ENCODE data around the gene IL3.

The IL3 gene

DNA sequence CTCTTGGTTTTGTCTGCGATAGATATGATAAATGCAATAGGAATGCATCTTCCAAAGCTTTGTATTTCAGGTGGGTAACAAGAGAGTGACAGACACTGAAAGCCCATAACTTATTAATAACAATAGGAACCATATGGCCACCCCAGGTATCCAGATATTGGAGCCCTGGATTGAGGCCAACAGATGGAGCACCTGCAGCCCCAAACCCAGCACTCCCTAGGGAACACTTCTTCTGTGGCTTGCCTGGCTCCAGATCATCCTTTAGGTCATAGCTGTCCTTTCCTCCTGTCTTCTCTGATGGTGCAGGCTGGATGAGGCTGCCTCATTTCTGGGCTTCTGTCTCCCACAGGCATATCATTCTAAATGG lies 5.0 kb upstream of the IL3 start:
- Histone ChIP-seq H3K4me1 (ENCODE audit: control insufficient read depth in 1 of 2, insufficient read depth in 1 of 2, low read depth in 1 of 2, low read length in 1 of 2) (no peaks in the 10 kb centered on the region), H3K4me3 (ENCODE audit: low read depth in 1 of 2, low read length in 1 of 2) (no peak overlapping the region), H3K27me3 (peaks cover 6% of the 10 kb centered on the region), H3K27ac (no peak overlapping the region), H3K36me3 (no peaks in the 10 kb centered on the region), H3K9me3 (no peaks in the 10 kb centered on the region)
- no peak for TF ChIP-seq CTCF (IDR thresholded peaks at IDR 0.05)

DNA sequence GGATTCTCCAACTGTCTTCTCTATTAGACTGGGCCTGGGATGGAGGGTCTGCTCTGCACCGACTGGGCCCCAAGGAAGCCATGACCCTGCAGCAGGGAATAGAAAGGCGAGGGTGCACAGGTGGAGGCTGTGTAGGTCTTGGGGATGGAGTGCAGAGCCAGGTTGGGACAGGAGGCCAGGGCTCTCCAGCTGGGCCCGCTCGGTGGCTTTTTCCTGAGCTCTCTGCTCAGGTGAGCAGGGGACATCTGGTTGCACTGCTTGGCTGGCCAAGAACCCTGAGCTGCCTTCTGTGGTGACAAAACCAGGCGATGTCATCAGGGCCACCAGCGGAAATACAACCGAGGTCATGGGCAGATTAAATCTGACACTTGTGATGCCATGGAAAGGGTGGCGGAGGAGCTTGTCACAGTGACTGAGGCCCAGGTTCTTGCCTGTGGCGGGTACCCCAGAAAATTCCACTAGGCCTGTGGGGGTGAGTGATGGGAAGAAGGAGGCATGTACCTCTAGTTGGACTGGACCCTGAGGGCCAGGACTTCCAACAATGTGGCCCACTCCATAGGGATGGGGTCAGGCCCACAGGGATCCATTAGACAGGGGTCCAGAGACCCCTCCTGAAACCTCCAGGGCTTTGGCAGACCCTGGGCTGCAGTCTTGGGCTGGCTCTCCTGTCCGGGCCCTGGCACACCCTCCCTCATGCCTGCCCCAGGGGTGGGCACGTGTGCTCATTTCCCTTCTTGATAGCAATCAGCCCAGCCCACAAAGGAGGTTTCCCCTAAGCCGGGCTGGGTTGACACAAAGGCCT lies 4.4 kb upstream of the IL3 start:
- no peak for TF ChIP-seq CTCF (IDR thresholded peaks at IDR 0.05)
- Histone ChIP-seq H3K4me3 (ENCODE audit: low read depth in 1 of 2, low read length in 1 of 2) (no peak overlapping the region), H3K9me3 (no peaks in the 10 kb centered on the region), H3K36me3 (no peaks in the 10 kb centered on the region), H3K4me1 (ENCODE audit: control insufficient read depth in 1 of 2, insufficient read depth in 1 of 2, low read depth in 1 of 2, low read length in 1 of 2) (no peaks in the 10 kb centered on the region), H3K27ac (no peak overlapping the region), H3K27me3 (peaks cover 6% of the 10 kb centered on the region)

DNA sequence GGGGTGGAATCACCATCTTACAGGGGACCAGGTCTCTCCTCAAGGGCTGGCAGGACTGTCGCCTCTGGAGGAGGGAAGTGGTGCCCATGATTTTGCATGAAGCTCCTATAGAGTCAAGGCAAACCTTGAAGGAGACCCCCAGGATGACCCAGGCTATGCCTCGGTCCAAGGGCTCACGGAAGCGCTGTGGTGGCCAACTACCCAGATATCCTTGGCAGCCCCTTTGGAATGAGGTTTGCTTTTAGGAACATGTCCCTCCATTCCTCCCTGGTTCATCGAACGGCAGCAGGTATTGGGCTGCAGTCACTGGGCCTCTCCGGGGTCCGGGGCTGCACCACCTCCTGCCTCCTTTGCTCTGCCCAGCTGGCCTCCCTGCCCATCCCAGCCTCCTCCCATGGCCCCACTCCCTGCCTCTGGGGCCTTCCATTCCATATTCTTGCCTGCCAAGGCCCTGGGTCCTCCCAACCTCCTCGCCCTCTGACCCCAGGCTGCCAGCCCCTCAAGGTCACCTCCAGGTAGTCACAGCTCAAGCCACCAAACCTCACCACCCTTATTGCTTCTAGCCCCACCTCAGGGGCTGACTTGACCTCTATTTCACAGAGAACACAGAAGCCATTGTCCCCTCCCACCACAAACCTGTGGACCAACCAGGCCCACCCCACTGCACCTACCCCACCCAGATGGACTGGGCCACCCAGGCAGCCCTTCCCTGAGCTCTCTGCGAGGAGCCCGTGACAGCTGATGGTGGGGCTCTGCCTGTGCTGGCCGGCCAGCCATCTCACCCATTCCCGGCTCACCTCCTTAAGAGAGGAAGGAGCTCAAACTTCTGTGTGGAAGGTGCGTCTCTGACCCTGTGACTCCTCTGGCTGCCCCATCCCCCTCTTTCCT lies 3.6 kb upstream of the IL3 start:
- Histone ChIP-seq H3K4me3 (ENCODE audit: low read depth in 1 of 2, low read length in 1 of 2) (no peak overlapping the region), H3K9me3 (no peaks in the 10 kb centered on the region), H3K27me3 (peaks cover 6% of the 10 kb centered on the region), H3K27ac (no peak overlapping the region), H3K4me1 (ENCODE audit: control insufficient read depth in 1 of 2, insufficient read depth in 1 of 2, low read depth in 1 of 2, low read length in 1 of 2) (no peaks in the 10 kb centered on the region), H3K36me3 (no peaks in the 10 kb centered on the region)
- TF ChIP-seq CTCF (IDR thresholded peaks at IDR 0.05): no peak

GRCh38 chr5:132057498-132058255 lies 2.8 kb upstream of the IL3 start:
- no peaks in the 10 kb centered on the region for H3K4me1 ChIP-seq (ENCODE audit: control insufficient read depth in 1 of 2, insufficient read depth in 1 of 2, low read depth in 1 of 2, low read length in 1 of 2)
- no peaks in the 10 kb centered on the region for H3K9me3 ChIP-seq
- no peak overlapping the region for H3K27ac ChIP-seq
- H3K36me3 ChIP-seq: no peaks in the 10 kb centered on the region
- peaks cover 6% of the 10 kb centered on the region for H3K27me3 ChIP-seq
- TF ChIP-seq CTCF (IDR thresholded peaks at IDR 0.05): no peak
- no peak overlapping the region for H3K4me3 ChIP-seq (ENCODE audit: low read depth in 1 of 2, low read length in 1 of 2)

DNA sequence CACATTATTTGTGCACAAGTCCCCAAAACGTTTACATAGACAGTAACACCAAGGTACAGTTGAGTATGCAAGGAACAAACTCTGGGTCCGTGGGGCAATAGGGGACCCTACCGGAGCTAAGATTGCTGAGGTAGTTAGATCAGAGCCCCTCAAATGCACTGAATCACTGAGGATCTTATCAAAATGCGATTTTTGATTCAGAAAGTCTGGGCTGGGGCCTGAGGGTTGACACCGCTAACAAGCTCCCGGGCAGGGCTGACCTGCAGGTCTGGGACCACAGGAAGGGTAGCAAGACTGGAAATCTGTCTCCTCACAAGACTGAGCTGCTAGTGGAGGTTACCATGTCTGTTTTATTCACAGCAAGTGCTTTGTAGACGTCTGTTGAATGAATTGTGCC lies 1.8 kb upstream of the IL3 start:
- H3K4me3 ChIP-seq (ENCODE audit: low read depth in 1 of 2, low read length in 1 of 2): no peak overlapping the region
- no peaks in the 10 kb centered on the region for H3K9me3 ChIP-seq
- no peak overlapping the region for H3K27ac ChIP-seq
- H3K36me3 ChIP-seq: no peaks in the 10 kb centered on the region
- H3K4me1 ChIP-seq (ENCODE audit: control insufficient read depth in 1 of 2, insufficient read depth in 1 of 2, low read depth in 1 of 2, low read length in 1 of 2): no peaks in the 10 kb centered on the region
- H3K27me3 ChIP-seq: peaks cover under 1% of the 10 kb centered on the region
- no peak for TF ChIP-seq CTCF (IDR thresholded peaks at IDR 0.05)
